NCI-H2196 treated with DMSO at 0.1 percent for 48 hours (cell line): ENCODE data around the gene DNLZ.

Experiments used
- DNase-seq: peaks from one replicate; lab custom pipeline; 2025; ENCODE audit not compliant: unreplicated experiment; lab: John Stamatoyannopoulos, UW

DNLZ gene

GRCh38 chr9:136344544-136345280, 18.8 kb downstream of the DNLZ start:
- no peak for DNase-seq

GRCh38 chr9:136343884-136344269, 19.7 kb downstream of the DNLZ start:
- no peak for DNase-seq

GRCh38 chr9:136343121-136343883, 20.2 kb downstream of the DNLZ start:
- no peak for DNase-seq

DNA sequence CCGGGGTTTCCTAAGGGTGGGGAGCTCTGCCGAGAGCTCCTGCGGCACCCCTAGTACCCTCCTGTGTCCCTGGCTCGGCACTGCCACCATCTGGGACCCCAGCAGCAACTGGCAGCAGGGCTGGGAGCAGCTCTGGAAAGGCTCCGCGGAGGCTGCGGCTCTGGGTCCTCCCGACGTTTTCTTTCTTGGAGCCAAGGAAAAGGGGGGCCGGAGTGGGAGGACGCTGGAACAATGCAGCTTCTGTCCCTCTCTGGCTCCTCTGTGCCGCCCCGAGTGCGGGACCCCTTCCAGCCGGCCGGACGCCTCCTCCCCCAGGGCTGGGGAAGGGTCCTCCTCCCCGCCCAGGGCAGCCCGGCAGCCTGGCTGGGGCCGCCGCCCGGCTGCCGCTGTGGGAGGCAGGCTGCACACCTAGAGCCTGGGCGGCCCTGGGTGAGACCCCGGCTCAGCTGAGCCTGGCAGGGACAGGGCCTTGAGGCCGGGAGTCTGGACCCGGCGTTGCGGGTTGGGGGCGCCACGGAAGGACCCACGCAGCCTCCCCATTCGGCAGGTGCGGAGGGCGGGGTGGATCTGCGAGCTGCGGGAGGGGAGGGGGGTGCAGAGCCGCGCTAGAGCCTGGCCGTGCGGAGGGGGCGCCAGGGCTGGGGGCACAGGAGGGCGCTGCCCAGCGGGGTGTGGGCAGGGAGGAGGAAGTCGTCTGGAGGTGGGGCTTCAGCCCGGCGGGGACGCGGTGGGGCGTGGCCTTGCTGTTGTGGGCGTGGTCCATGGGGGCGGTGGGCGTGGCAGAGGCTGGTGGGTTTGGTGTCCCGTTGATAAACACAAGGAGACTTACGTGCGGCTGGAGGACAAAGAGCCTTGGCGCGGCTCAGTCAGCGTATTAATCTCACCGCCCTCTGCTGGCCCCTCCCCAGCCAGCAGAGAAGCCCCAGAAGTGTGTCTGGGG, 21.1 kb downstream of the DNLZ start:
- DNase-seq, result no peak

DNA sequence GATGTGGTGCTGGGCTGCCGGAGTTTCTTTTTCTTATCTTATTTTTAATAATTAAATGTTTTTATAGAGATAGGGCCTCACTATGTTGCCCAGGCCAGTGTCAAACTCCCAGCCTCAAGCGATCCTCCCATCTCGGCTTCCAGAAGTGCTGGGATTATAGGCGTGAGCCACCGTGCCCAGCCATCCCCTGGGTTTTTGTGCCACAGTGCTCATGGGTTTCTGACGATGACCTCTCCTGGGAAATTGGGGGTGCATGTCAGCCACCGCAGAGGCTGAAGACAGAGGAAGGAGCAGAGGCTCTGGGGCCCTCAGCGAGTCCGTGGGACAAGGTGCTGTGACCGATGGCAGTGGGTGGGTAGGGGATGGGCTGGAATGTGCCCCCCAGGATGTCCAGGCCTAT, 21.8 kb downstream of the DNLZ start:
- DNase-seq, result no peak

DNA sequence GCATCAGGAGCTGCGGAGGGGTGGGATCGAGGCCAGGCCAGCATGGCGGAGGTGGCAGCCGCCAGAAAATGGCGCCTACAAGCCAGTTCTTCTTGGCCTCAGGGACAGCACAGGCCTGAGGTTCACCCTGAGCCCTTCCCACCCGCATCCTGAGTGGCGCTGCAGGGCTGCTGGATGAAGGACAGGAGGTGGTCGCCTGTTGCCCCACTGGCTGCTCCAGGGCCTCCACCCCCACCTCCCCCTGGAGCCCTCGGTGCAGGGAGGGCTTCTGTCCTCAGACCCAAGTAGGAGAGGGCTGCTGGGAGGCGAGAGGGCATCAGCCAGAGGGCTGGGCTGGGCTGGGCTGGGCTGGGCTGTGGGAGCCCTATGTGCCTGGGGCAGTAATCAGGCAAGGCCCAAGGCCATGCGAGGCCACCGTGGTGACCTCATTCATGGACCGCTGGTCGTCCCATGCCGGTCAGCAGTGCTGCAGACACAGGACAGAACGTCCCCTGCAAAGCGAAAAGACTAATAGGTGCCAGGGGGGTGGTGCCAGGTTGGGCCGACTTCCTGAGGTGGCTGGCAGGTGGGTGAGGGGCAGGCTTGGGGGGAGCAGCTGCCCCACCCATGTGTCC, 22.4 kb downstream of the DNLZ start:
- DNase-seq, result no peak

- DNase-seq, result no peak
Measured at GRCh38 chr9:136340356-136341041, 23.0 kb downstream of the DNLZ start.

GRCh38 chr9:136339958-136340310, 23.6 kb downstream of the DNLZ start:
- no peak for DNase-seq

DNA sequence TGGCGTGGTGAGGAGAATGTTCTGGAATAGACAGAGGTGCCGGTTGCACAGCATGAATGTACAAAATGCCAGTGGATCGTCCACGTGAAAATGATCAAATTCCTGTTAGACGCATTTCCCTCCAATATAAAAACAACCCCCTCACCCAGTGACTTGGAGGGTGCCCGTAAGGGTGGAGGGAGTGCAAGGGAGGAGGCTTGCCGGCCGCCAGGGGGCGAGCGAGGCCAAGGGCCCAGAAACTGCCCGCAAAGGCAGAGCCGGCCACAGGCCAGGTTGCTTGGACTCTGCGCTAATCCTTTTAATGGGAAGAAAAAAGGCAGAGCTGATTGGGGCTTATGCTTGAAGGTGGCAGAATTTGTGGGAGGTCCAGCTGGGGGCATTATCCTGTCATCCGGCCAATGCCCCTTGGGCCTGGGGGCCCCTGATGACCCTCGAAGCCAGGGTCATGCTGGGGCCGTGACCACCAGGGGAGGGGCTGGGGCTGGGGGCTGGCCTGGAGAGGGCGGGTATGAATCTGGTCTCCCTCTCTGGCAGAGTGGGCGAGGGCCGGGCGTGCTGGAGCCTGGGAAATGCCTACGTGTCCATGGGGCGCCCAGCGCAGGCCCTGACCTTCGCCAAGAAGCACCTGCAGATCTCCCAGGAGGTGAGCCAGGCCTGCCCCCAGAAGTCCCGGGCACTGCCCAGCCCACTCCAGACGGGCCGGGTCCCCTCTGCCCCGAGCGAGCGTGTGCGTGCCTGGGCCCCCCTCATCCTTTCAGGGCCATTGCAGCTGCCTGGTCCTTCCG, 24.2 kb downstream of the DNLZ start:
- no peak for DNase-seq

DNA sequence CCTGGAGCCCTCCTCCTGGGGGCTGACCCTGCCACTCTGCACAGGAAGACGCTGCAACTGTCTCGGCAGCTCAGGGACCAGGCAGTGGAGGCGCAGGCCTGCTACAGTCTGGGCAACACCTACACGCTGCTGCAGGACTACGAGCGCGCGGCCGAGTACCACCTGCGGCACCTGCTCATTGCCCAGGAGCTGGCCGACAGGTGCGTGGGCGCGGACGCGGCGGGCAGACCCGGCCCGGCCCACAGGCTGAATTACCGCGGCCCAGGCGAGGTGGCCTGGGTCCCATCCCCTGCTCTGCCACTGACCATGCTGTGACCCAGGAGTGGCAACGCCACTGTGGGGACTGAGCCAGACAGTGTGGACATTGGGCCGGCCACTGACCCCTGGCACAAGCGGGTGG, 25.0 kb downstream of the DNLZ start:
- no peak for DNase-seq

- no peak for DNase-seq
Measured at GRCh38 chr9:136337416-136338395, 25.8 kb downstream of the DNLZ start.

GRCh38 chr9:136336881-136337280, 26.7 kb downstream of the DNLZ start:
- no peak for DNase-seq

GRCh38 chr9:136336156-136336870, 27.2 kb downstream of the DNLZ start:
- DNase-seq, result no peak

- no peak for DNase-seq
Measured at GRCh38 chr9:136335296-136336155, 28.0 kb downstream of the DNLZ start.

- DNase-seq, result no peak
Measured at GRCh38 chr9:136334541-136334940, 29.0 kb downstream of the DNLZ start.

- no peak for DNase-seq
Measured at GRCh38 chr9:136333486-136333885, 30.1 kb downstream of the DNLZ start.

GRCh38 chr9:136333045-136333444, 30.5 kb downstream of the DNLZ start:
- no peak for DNase-seq
